ENCODE results near the gene AAK1.

DNA sequence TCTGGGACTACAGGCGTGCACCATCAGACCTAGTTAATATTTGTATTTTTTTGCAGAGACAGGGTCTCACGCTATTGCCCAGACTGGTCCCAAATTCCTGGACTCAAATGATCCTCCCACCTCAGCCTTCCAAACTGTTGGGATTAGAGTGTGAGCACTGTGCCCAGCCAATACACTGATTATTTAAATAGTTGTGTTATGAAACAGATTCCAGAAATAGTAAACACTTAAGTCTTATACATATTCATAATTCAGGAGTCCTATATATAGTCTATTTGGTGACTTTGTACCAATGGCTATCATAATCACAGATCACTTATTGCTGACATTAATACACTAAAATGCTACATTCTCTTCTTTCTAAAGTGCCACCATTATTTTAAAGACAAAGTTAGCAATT lies 219.1 kb downstream of the AAK1 start:
- TF ChIP-seq CEBPB (IDR thresholded peaks at IDR 0.05) (no peak), EGR1 (IDR thresholded peaks at IDR 0.05) (no peak), TCF12 (IDR thresholded peaks at IDR 0.05; ENCODE audit: low read depth) (no peak), TEAD4 (IDR thresholded peaks at IDR 0.05) (no peak), EP300 (IDR thresholded peaks at IDR 0.05; ENCODE audit: borderline replicate concordance) (no peak), CREB1 (IDR thresholded peaks at IDR 0.05; ENCODE audit: low read depth) (no peak), RAD21 (IDR thresholded peaks at IDR 0.05; ENCODE audit: low read depth) (no peak)
- TF ChIP-seq, protein P1, sequence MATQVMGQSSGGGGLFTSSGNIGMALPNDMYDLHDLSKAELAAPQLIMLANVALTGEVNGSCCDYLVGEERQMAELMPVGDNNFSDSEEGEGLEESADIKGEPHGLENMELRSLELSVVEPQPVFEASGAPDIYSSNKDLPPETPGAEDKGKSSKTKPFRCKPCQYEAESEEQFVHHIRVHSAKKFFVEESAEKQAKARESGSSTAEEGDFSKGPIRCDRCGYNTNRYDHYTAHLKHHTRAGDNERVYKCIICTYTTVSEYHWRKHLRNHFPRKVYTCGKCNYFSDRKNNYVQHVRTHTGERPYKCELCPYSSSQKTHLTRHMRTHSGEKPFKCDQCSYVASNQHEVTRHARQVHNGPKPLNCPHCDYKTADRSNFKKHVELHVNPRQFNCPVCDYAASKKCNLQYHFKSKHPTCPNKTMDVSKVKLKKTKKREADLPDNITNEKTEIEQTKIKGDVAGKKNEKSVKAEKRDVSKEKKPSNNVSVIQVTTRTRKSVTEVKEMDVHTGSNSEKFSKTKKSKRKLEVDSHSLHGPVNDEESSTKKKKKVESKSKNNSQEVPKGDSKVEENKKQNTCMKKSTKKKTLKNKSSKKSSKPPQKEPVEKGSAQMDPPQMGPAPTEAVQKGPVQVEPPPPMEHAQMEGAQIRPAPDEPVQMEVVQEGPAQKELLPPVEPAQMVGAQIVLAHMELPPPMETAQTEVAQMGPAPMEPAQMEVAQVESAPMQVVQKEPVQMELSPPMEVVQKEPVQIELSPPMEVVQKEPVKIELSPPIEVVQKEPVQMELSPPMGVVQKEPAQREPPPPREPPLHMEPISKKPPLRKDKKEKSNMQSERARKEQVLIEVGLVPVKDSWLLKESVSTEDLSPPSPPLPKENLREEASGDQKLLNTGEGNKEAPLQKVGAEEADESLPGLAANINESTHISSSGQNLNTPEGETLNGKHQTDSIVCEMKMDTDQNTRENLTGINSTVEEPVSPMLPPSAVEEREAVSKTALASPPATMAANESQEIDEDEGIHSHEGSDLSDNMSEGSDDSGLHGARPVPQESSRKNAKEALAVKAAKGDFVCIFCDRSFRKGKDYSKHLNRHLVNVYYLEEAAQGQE (IDR thresholded peaks at IDR 0.05; ENCODE audit: low read depth) = no peak
- TF ChIP-seq, protein P2, sequence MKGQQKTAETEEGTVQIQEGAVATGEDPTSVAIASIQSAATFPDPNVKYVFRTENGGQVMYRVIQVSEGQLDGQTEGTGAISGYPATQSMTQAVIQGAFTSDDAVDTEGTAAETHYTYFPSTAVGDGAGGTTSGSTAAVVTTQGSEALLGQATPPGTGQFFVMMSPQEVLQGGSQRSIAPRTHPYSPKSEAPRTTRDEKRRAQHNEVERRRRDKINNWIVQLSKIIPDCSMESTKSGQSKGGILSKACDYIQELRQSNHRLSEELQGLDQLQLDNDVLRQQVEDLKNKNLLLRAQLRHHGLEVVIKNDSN (IDR thresholded peaks at IDR 0.05) = no peak
- TF ChIP-seq, protein P3, sequence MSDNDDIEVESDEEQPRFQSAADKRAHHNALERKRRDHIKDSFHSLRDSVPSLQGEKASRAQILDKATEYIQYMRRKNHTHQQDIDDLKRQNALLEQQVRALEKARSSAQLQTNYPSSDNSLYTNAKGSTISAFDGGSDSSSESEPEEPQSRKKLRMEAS (IDR thresholded peaks at IDR 0.05) = no peak

All from Ishikawa (cell line).